ENCODE results near the gene PPT2. TPM values are rescaled to one million over a fixed set of nuclear protein-coding genes. Genes with fewer than 3 reads are reported as not detected.
"Not testable (repeated sequence)": the region's sequence is repeated elsewhere in the genome, so short reads cannot be mapped to it uniquely, and the experiment has no call there.

The PPT2 gene
- total RNA-seq, 1 experiment from 2014 or later, result 11.3 TPM

- DNase-seq (ENCODE audit: low read depth), result no peak
Measured at GRCh38 chr6:32127409-32127716, 26.6 kb upstream of the PPT2 start.

- DNase-seq (ENCODE audit: low read depth), result peak; percentile 100
Measured at GRCh38 chr6:32127717-32128592, 26.0 kb upstream of the PPT2 start, which contains the start of gene ATF6B. TSS of gene ATF6B (minus strand) at chr6:32128246. CDS start at chr6:32128207, 39 bp downstream.

GRCh38 chr6:32128751-32129296, 25.1 kb upstream of the PPT2 start:
- no peak for DNase-seq (ENCODE audit: low read depth)

- DNase-seq (ENCODE audit: low read depth), result no peak
Measured at GRCh38 chr6:32129297-32130088, 24.4 kb upstream of the PPT2 start.

GRCh38 chr6:32131439-32131948, 22.4 kb upstream of the PPT2 start:
- DNase-seq (ENCODE audit: low read depth), result no peak

DNA sequence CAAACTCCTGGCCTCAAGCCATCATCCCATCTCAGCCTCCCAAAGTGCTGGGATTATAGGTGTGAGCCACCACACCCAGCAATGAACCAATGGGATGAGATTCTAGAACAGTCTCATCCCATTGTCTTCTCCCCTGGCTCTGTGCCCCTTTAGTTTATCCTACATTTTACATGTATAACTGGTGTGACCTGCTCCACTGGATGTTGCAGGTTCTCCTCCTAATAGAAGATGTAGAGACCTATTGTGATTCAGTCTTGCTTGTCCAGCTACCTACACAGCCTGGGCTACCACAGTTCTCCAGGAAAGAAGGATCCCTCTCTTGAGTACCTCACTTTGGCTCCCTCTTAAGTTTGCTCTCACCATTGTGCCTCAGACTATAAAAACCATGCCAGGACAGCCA, 21.8 kb upstream of the PPT2 start:
- DNase-seq (ENCODE audit: low read depth), result no peak

DNA sequence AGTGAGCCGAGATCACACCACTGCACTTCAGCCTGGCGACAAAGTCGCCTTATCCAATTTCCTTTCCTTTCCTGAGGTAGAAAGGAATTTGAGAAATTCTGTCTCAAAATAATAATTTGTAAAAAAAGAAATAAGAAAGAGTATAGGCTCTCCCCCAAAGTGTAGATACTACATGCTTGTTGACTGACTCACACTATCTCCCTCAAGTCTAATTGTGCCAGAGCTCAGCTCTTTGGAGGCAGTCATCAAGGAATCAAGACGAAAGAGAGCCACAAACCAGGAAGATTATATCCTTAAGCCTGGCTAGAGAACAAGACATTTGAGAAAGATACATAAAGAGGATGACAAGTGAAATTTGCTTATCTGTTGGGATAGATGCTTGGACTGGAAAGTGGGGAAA, 20.2 kb upstream of the PPT2 start:
- peak; percentile 55 for DNase-seq (ENCODE audit: low read depth)

GRCh38 chr6:32137454-32137853, 16.5 kb upstream of the PPT2 start:
- no peak for DNase-seq (ENCODE audit: low read depth)

GRCh38 chr6:32139590-32139989, 14.4 kb upstream of the PPT2 start:
- DNase-seq (ENCODE audit: low read depth), result no peak

DNA sequence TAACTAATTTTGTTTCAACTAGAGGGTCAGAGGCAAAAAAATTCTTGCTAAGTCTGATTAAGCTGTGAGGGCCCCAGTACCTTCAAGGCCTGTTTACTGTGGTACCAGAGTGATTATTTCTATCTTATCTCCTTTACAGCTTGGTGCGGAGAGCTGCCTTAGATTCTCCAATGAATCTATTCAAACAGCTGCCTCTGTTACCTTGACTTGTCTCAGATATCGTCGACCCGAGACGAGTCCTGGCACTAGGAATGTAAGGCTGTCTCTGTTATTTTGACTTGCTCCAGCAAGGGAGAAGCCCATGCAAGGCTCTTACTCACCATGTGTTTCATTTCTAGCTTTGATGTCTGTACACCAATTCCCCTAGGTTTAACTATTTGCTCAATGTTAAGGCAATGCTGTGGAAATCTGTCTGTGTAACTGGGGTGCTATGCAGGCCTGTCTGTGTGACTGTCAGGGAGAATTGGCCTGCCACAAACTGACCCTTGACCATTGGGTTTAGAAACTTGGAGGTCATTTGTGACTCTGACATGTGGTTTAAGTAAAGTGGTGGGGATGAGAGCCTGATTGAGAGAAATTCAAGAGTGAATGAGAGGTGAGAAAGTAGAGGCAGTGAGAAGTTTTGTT, 13.4 kb upstream of the PPT2 start:
- DNase-seq (ENCODE audit: low read depth), result no peak

DNA sequence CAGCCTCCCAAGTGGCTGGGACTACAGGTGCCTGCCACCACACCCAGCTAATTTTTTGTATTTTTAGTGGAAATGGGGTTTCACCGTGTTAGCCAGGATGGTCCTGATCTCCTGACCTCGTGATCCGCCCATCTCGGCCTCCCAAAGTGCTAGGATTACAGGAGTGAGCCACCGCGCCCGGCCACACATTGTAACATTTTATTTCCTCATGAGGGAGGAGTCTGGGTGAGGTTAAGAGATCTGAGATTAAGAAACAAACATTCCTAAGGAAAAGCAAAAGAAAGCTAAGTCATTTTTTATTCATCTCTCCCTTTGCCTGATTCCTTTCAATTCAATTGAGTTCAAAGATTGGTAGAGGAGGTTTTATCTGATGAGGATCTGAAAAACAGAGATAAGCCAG, 9.7 kb upstream of the PPT2 start:
- not testable (repeated sequence) for DNase-seq (ENCODE audit: low read depth)

- no peak for DNase-seq (ENCODE audit: low read depth)
Measured at GRCh38 chr6:32146287-32146686, 7.7 kb upstream of the PPT2 start.

- DNase-seq (ENCODE audit: low read depth), result no peak
Measured at GRCh38 chr6:32146687-32147086, 7.3 kb upstream of the PPT2 start.

DNA sequence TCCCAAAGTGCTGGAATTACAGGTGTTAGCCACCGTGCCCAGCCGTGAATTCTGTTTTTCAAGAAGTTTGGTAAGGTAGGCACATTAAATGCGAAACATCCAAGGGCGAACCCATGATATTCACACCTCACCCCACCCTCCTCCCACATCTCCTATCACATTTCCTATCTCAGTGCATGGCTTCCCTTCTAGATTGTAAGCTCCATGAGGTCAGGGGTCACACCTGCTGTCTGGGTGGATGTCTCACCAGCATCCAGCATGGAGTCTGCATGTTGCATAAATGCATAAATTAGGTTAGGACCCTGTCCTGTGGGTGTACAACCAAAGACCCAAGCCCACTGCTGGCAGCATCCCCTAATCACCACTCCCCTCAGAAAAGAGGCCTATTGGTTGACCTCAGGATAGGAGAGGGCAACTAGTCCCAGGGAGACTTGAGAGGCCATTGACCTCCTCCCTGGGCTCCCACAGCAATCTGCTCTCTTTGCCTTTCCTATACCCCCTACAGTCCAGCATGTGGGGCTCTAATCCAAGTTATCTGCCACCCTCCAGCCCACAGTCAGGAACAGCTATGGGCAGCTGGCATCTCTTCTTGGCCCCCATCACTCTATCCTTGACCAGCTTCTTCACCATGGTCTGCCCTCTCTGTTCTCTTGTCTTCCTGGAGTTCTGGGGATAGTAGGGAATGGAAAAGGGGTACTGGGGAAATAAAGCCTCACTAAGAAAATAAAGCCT, 6.4 kb upstream of the PPT2 start:
- DNase-seq (ENCODE audit: low read depth), result no peak

DNA sequence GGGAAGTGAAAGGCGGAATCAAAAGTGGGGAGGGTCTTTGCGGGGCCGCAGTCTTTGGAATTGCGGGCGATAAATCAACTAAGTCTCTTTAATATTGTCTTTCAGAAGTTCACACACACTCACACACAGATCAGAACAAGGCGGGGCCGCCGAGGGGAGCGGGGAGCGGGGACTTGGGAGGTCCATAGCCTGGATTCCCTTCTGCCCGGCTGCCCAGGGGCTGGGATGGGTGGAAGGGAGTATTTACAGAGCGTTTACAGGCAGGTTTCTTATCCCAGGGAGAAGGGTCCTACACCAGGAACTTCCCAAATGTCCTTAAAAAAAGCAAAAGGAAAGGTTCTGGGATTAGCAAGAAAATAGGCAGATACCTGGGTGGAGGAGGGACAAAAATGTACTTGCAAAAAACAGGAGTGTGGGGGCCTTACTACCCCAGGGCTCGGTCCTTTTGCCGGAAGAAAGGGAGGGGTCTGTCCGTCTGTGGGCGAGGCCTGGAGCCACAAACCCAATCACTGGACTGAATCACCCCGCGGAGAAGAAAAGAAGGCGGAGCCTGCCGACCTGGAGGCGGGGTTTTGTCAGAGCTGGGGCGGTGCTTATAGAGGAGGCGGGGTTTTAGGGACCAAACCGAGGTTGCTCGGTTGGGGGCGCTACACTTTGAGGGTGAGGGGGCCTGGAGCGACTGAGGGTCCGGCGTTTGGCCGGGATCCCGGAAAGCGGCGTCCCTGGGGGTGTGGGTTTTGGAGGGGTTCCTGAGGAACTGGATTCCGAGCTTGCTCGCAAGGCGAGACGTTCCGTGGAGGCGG, 5.5 kb upstream of the PPT2 start:
- no peak for DNase-seq (ENCODE audit: low read depth)

DNA sequence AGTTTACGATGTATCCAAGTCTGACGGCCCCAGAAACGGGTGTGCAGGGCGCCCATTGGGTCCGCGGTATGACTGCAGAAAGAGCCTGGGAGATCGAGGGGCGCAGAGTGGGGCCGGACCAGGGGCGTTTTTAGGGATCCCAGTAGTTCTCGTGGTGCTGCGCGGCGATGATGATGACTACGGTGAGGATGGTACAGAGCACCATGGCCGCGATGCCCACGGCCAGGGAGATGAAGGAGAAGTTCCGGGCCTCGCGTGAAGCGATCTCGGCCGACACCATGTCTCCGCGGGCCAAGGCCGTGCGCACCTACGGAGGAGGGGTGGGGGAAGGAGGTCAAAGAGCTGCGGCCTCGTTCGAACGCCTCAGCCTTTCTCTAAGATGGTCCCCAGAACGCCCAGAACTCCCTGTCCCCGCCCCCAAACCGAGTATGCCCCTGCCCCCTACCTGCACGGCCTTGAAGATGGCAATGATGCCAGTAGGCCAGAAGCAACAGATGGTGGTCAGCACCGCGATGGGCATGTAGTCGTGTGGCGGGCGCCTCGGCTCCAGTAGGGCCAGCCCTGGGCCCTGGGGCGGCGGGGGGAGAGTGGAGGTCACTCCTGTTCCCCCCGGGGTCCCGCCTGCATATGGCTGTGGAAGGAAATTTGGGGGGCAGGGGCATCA, 4.7 kb upstream of the PPT2 start:
- DNase-seq (ENCODE audit: low read depth), result no peak

- DNase-seq (ENCODE audit: low read depth), result no peak
Measured at GRCh38 chr6:32149932-32150870, 3.7 kb upstream of the PPT2 start.

GRCh38 chr6:32151181-32151862, 2.6 kb upstream of the PPT2 start:
- no peak for DNase-seq (ENCODE audit: low read depth)
